ENCODE results near the gene SCLT1.

SCLT1 gene

DNA sequence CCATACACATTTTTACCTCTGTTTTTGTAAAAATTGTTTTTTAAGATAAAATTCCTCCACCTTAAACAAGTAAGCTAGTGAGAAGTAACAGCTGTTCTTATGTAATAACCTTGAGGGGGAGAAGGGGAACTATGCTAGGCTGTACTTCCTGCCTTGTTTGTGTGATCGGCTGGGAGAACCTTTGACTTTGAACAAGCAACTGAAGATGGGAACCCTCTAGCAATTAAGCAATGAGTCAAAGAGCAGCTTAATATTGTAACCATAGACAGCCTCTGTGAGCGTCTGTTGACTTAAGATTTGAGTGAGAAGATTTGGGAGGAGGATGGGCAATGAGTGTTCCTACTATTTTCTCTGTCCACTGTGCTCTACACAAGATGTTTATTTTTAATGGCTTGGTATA is 135.1 kb downstream of the SCLT1 start:
- DNase-seq, result no peak

GRCh38 chr4:128957459-128957858 is 135.9 kb downstream of the SCLT1 start:
- DNase-seq, result no peak

DNA sequence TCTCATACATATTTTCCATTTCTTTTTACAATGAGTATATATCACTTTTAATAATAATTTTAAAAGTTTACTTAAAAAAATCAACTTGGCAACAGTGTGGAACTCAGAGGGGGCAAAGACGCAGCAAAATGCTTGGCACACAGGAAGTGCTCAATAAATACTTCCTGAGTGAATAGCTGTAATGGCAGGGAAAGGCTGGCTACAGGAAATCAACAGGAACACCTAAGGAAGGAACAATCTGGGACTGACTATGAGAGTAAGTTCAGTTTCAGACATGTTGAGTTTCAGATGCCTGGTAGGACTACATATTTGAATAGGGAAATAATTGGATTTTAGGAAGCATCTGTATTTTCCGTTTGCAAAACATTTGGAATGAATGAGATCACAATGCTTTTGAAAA is 137.6 kb downstream of the SCLT1 start:
- DNase-seq, result no peak

DNA sequence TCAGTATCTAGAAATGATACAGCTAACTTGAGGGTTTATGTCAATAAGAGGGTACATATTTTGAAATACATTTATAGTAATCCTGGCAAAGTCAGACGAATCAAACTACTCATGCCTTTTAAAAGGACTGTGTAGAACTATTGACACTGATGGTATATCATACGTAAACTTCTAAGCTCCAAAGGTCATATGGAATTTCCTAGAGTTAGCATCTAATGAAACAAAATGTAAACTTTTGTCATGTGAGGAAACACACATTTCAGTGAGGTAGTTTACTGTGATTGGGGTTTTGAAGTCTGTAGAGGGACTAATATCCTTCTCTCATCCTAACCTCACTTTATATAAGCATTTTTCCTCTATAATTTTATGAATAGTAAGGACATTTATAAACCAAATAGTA is 138.4 kb downstream of the SCLT1 start:
- no peak for DNase-seq

DNA sequence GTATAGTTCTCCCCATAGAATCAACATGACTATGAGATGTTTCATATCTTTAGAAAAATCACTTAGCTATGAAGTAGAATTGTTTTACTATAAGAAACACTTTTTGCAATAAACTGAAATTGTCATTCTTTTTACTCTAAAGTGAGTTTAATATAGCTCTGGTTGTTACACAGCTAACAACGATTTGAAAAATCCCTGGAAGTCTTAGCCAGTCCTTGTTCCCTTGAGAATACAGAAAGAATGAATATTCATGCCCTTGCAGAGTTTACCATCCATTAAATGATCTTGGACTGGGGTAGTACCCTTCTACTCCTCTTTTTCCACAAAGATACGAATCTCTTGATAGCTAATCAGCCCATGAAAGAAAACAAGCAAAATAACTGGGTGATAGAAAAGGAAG is 142.0 kb downstream of the SCLT1 start:
- DNase-seq, result no peak

- no peak for DNase-seq
Measured at GRCh38 chr4:128950796-128951195, 142.5 kb downstream of the SCLT1 start.

DNA sequence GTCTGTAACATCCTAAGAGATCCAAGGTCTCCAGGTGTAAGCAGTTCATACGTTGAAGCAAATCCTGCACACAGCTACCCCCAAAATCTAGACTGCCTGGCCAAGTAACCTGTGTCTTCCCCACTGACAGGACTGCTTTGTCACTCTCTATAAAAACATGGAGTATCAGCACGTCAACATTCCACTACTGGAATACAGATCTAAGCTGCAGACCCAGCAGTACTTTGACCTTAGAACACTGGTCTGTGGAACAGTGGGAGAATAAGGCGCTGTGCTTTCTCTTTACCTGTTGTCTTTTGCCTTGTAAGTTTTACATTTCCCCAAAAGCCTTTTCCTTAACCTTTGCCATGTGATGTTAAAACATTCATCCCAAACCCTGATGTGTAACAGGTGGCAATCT is 146.4 kb downstream of the SCLT1 start:
- DNase-seq, result no peak

DNA sequence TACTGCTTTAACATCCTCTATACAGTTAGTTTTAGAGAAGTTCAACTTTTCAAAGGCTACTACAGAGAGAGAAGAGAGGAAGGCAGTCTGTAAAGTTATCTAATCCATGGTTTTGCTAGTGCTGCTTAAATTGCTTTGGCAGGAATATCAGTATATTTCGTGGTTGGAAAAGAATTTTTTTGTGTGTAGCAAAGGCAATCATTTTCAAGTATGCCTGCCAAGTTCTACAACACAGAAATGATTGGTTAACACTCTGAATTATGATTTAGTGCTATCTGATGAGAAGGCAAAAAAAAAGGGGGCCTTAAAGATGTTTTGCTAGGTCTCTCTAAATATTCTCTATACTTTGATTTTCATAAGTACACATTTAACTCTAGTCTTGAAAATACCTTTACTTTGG is 150.7 kb downstream of the SCLT1 start:
- DNase-seq, result no peak

DNA sequence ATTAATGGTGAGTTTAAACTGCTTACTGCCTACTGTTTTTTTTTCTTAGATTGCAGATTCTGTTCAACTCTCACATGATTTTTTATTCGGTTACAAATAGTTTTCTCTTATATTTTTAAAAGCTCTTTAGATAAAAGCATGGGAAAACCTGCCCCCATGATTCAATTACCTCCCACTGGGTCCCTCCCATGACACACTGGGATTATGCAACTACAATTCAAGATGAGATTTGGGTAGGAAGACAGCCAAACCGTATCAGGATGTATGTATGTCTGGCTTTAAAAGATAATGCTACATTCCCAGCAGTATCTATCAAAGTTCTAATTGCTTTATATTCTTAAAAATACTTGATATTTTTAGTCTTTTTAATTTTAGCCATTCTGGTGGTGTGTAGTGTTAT is 152.4 kb downstream of the SCLT1 start:
- no peak for DNase-seq

GRCh38 chr4:128930051-128930450 is 163.3 kb downstream of the SCLT1 start:
- DNase-seq, result no peak

DNA sequence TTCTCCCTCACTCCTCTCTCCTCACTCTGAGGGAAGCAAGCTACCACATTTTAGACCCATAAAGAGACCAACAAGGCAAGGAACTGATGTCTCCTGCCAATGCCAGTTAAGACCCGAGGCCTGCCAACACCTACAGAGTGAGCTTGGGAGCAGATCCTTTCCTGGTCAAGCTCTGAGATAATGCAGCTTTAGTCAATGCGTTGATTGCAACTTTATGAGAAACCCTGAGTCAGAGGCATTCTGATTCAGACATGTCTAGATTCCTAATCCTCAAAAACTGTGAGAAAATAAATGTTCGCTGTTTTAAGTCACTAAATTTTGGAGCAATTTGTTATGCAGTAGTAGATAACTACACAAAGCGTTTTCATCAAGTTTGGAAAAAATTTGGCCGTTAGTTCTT is 168.4 kb downstream of the SCLT1 start:
- DNase-seq, result no peak

GRCh38 chr4:128921954-128922353 is 171.4 kb downstream of the SCLT1 start:
- no peak for DNase-seq

DNA sequence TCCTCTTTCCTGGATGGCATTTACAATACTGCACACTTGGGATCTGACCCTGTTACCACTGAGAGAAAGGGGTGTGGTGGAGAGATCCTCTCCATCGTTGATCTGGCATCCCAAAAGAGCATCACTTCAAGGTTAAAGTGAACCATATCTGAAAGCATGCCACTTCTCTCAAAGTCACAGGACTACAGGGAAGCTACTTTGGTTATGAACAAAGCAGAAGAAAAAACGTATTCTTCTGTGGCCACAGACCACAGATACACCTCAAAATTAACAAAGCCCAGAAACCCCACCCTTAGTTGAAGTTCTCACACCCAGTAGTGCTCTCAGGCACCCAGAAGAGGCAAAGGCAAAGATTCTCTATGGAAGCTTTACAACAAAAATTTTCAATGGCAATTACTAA is 175.6 kb downstream of the SCLT1 start:
- no peak for DNase-seq

DNA sequence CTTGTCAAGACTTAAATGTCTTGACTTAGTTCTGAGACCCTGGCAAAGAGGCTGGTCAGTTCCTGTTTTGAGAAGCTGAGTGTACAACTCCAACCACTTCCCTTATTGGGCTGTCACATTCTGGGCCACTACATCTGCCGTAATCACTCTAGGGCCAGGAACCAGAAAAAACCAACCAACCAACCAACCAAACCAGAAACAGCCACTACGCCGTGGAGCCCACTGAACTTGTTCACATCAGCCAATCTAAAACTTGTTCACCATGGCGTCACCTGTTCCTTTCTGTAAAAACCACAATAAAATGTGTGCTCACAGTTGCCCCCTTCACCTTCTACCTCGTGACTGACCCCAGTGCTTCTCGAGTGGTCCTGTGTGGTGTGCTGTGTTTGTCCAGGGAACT is 176.5 kb downstream of the SCLT1 start:
- no peak for DNase-seq

- DNase-seq, result no peak
Measured at GRCh38 chr4:128915544-128915943, 177.8 kb downstream of the SCLT1 start.

- no peak for DNase-seq
Measured at GRCh38 chr4:128913228-128913627, 180.1 kb downstream of the SCLT1 start.

GRCh38 chr4:128908735-128909134 is 184.6 kb downstream of the SCLT1 start:
- no peak for DNase-seq

- DNase-seq, result no peak
Measured at GRCh38 chr4:128907981-128908380, 185.4 kb downstream of the SCLT1 start.

DNA sequence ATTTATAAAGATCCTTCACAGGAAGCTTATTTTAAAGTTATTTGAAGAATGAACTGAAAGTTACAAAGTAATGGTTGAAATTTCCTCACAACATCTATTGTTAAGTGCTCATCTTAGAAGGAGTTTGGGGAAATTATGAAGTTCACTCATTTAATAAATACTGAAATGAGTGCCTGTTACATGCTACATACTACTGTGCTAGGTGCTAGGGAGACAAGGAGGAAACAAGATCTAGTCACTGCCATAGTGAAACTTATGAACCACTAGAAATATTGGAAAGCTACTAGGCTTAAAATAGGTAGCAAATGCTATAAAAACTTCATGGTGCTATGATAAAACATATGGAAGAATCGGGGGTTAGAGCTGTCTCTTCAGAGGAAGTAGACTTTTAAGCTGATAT is 186.8 kb downstream of the SCLT1 start:
- no peak for DNase-seq

DNA sequence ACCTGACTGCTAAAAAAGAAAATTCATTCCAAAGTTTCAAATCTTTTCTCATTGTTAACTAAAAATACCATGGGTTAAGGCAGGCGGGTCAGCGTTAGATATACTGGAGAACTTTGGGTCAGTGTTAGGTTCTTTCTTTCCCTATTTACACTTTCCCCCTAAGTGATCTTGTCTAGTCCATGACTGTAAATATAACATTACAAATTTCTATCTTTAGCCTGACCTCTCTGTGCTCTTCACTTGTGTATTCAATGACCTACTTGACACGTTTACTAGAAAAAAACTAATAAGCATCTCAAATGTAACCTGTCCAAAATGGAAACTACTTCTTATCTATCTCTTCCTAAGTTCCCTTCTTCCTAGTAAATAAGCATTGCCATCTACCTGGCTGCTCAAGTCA is 188.5 kb downstream of the SCLT1 start:
- DNase-seq, result no peak

DNA sequence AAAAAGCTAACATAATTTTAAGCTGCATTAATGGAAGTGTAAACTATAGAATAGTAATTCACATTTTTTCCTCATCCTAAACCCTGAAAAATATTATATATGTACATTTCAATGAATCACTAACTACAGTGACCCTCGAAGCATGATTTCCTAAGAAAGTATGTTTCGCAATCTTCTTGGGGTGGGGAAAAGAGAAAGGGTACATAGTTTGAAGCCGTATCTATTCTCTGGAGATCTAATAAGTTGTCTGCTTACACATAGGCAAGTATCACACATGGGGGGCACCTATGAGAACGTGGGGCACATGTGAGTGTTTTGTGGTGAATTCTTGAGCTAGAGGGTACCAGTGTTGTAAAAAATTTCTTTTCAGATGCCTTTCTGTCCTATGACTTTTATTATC is 212.7 kb downstream of the SCLT1 start:
- no peak for DNase-seq

- no peak for DNase-seq
Measured at GRCh38 chr4:128879971-128880370, 213.4 kb downstream of the SCLT1 start.

GRCh38 chr4:128879283-128879682 is 214.1 kb downstream of the SCLT1 start:
- no peak for DNase-seq

DNA sequence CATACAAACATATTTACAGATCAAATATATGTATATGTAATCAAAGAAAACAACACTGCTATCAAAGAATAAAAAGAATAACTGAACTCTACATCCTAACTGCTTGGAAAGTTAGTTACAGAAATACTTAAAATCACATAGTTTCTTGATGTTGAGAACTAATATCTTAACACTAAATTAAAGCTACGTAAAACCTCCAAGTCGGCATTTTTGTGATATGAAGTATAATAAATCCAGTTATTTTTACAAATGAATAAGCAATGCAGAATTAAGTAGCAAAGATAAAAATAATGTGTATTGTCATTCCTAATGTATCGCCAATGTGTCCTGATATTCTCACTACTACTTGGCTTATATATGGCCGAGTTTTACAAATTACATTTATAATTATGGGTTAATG is 215.4 kb downstream of the SCLT1 start:
- no peak for DNase-seq

DNA sequence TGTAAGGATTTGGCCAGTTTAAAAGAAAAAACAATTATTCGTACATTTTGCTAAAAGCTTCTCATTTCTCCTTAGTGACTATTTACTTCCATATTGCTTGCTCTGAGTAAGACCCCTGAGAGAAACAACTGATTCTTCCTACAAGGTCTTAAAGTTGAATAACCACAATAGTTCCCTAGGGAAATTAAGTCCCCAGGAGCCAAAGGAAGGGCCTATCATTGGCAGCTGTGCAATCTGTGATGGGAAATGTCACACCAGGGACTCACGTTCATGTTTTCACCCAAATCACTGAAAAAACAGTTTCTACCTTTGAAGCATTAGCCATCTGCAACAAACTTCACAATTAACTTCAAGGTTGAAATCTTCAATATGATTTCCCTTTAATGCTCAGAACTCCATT is 217.1 kb downstream of the SCLT1 start:
- no peak for DNase-seq

GRCh38 chr4:128871948-128872347 is 221.4 kb downstream of the SCLT1 start:
- no peak for DNase-seq
